GM19193 (cell line): ENCODE measurements around the gene CCDC57.

ENCODE experiments used
- POLR2A ChIP-seq: IDR thresholded peaks from 4 replicates; pipeline ENCODE4 v1.6.1; 2011; ENCODE audit not compliant: insufficient read depth, insufficient read length; ENCODE audit errors: extremely low read depth

CCDC57 gene

GRCh38 chr17:82153295-82153691 is 59.3 kb downstream of the CCDC57 start:
- no peak for TF ChIP-seq POLR2A

- TF ChIP-seq POLR2A = no peak
Observed at GRCh38 chr17:82152556-82153294, 59.9 kb downstream of the CCDC57 start.

- no peak for TF ChIP-seq POLR2A
Observed at GRCh38 chr17:82152114-82152513, 60.5 kb downstream of the CCDC57 start.

GRCh38 chr17:82151106-82151957 is 61.3 kb downstream of the CCDC57 start:
- TF ChIP-seq POLR2A = no peak

- TF ChIP-seq POLR2A = no peak
Observed at GRCh38 chr17:82149401-82150099, 63.1 kb downstream of the CCDC57 start.

GRCh38 chr17:82148997-82149396 is 63.6 kb downstream of the CCDC57 start:
- no peak for TF ChIP-seq POLR2A

- TF ChIP-seq POLR2A = no peak
Observed at GRCh38 chr17:82148011-82148410, 64.6 kb downstream of the CCDC57 start.

- TF ChIP-seq POLR2A = no peak
Observed at GRCh38 chr17:82146663-82147654, 65.7 kb downstream of the CCDC57 start.

GRCh38 chr17:82145550-82146155 is 67.0 kb downstream of the CCDC57 start:
- TF ChIP-seq POLR2A = no peak

GRCh38 chr17:82143333-82143732 is 69.3 kb downstream of the CCDC57 start:
- TF ChIP-seq POLR2A = no peak

GRCh38 chr17:82138511-82138992 is 74.1 kb downstream of the CCDC57 start:
- no peak for TF ChIP-seq POLR2A

GRCh38 chr17:82134101-82134500 is 78.5 kb downstream of the CCDC57 start:
- TF ChIP-seq POLR2A = no peak

- no peak for TF ChIP-seq POLR2A
Observed at GRCh38 chr17:82129095-82129494, 83.5 kb downstream of the CCDC57 start.

- no peak for TF ChIP-seq POLR2A
Observed at GRCh38 chr17:82128287-82128686, 84.4 kb downstream of the CCDC57 start.
